Measurements from ENCODE around the gene B4GALNT1.
"Not testable (repeated sequence)": the region's sequence is repeated elsewhere in the genome, so short reads cannot be mapped to it uniquely, and the experiment has no call there.

Gene B4GALNT1

DNA sequence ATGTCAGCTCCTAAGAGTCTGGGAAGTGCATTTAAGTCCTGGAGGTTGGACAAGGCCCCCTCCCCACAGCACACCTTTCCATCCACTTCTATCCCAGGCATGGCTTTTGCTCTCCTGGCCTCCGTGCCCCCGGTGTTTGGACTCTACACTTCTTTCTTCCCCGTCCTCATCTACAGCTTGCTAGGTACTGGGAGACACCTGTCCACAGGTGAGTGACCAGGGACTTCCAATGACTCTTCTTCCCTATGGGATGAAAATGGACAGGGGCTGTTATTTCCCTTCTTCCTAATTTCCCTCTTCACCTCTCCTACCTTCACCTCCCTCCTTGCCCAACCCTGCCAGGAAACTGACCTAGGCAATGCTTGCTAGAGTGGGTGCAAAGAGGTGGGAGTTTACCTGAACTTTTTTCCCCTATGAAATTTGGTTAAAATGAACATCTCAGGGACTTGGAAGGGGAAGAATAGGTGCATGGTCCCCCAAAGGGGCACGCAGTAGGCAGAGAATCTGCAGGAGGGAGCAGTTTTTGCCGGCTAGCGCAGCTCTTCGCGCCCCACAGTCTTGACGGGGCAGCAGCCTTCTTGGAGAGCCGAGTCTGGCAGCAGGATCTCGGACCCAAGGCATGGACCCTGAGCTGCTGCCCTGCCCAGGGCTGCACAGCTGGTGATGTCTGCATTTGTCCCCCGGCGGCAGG, 12.6 kb downstream of the B4GALNT1 start:
- H3K27me3 ChIP-seq (ENCODE audit: insufficient read depth, low read length), result peaks cover 10% of the 10 kb centered on the region; the same call in 1 of the 2 replicates

DNA sequence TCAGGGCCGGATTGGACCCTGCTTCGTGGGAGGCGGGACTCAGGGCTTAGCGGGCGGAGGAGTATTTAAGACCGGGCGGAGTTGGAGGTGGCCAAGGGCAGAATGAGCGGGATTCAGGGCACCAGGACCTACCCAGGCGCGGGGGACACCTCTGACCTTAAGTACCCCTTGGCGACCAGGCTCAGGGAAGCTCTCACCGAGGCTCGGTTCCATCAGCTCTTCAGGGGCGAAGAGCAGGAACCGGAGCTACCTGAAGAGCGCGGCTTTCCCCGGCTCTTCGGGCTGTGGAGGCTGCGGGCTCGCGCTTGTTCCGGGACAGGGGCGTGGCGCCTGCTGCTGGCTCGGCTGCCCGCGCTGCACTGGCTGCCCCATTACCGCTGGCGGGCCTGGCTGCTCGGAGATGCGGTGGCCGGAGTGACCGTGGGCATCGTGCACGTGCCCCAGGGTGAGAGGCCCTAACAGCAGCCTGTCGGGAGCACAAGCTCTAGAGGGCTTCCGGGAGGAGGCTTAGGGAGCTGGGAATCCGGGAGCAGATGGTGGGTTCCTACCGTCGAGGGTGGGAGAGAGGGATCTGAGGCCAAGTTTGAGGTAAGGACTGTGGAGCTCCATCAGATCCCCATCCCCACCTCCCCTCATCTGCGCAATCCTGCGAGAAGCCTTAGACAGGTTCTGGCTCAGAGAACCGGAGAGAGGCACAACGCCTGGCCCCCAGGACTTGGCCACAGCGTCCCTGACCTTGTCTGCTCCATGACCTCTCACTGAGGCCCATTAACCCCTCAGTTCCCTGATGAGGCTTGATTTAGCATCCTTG, 13.4 kb downstream of the B4GALNT1 start:
- no peak overlapping the region for H3K4me3 ChIP-seq (ENCODE audit: low read depth, low read length)
- peaks cover 10% of the 10 kb centered on the region for H3K4me1 ChIP-seq (ENCODE audit: control insufficient read depth, insufficient read depth, low read length, unreplicated experiment)
- H3K36me3 ChIP-seq (ENCODE audit: insufficient read depth, low read length), result no peaks in the 10 kb centered on the region
- H3K27ac ChIP-seq (ENCODE audit: low read depth, low read length), result no peak overlapping the region
- no peak overlapping the region for H2AFZ ChIP-seq (ENCODE audit: low read length, unreplicated experiment)
- peaks cover 10% of the 10 kb centered on the region; the same call in 1 of the 2 replicates for H3K27me3 ChIP-seq (ENCODE audit: insufficient read depth, low read length)
- H3K79me2 ChIP-seq (ENCODE audit: control insufficient read depth, insufficient read depth, low read length, unreplicated experiment), result no peaks in the 10 kb centered on the region

More for the DNA sequence above, 12.6 kb downstream of the B4GALNT1 start:
- Histone ChIP-seq H3K4me3 (ENCODE audit: low read depth, low read length) (no peak overlapping the region), H2AFZ (ENCODE audit: low read length, unreplicated experiment) (no peak overlapping the region), H3K4me1 (ENCODE audit: control insufficient read depth, insufficient read depth, low read length, unreplicated experiment) (peaks cover 10% of the 10 kb centered on the region), H3K27ac (ENCODE audit: low read depth, low read length) (no peak overlapping the region), H3K79me2 (ENCODE audit: control insufficient read depth, insufficient read depth, low read length, unreplicated experiment) (no peaks in the 10 kb centered on the region), H3K36me3 (ENCODE audit: insufficient read depth, low read length) (no peaks in the 10 kb centered on the region)

DNA sequence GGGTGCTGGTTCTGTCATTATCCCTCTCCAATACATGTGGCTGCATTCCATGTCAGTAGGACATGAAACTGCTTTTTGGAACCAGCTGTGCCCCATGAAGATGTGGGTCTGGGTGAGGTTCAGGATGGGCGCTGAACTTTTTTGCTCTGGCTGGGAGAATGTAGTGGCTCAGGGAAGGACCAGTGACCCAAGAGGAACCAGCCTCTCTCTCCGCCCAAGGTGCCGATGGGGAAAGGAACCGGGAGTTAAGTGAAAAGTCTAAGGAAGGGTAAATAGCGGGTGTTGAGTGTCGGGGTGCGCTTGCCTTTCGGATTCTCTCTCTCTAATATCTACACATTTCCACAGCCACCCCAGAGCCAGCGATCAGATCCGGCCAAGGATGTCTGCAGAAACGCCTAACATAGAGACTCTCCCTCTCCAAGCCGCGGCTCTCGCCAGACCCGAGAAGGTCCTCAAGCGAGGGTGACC, 14.0 kb downstream of the B4GALNT1 start:
- H3K79me2 ChIP-seq (ENCODE audit: control insufficient read depth, insufficient read depth, low read length, unreplicated experiment), result no peaks in the 10 kb centered on the region
- H3K4me3 ChIP-seq (ENCODE audit: low read depth, low read length), result no peak overlapping the region
- H3K36me3 ChIP-seq (ENCODE audit: insufficient read depth, low read length), result 0 out of 2 replicates have a peak, but pooled peaks cover 1% of the 10 kb centered on the region
- H3K4me1 ChIP-seq (ENCODE audit: control insufficient read depth, insufficient read depth, low read length, unreplicated experiment), result peaks cover 10% of the 10 kb centered on the region
- no peak overlapping the region for H2AFZ ChIP-seq (ENCODE audit: low read length, unreplicated experiment)
- H3K27me3 ChIP-seq (ENCODE audit: insufficient read depth, low read length), result peaks cover 10% of the 10 kb centered on the region; the same call in 1 of the 2 replicates
- H3K27ac ChIP-seq (ENCODE audit: low read depth, low read length), result no peak overlapping the region

DNA sequence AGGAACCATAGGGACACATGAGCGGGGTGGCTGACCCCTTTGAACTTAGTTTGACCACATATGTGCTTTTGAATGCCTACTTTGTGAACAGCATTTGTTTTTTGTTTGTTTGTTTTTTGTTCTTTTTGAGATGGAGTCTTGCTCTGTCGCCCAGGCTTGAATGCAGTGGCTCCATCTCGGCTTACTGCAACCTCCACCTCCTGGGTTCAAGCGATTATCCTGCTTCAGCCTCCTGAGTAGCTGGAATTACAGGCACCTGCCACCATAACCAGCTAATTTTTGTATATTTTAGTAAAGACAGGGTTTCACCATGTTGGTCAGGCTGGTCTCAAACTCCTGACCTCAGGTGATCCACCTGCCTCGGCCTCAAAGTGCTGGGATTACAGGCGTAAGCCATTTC, 14.6 kb downstream of the B4GALNT1 start:
- H3K27me3 ChIP-seq (ENCODE audit: insufficient read depth, low read length); H3K27ac ChIP-seq (ENCODE audit: low read depth, low read length); H3K4me3 ChIP-seq (ENCODE audit: low read depth, low read length); H2AFZ ChIP-seq (ENCODE audit: low read length, unreplicated experiment); H3K4me1 ChIP-seq (ENCODE audit: control insufficient read depth, insufficient read depth, low read length, unreplicated experiment); H3K36me3 ChIP-seq (ENCODE audit: insufficient read depth, low read length); H3K79me2 ChIP-seq (ENCODE audit: control insufficient read depth, insufficient read depth, low read length, unreplicated experiment): not testable (repeated sequence)

DNA sequence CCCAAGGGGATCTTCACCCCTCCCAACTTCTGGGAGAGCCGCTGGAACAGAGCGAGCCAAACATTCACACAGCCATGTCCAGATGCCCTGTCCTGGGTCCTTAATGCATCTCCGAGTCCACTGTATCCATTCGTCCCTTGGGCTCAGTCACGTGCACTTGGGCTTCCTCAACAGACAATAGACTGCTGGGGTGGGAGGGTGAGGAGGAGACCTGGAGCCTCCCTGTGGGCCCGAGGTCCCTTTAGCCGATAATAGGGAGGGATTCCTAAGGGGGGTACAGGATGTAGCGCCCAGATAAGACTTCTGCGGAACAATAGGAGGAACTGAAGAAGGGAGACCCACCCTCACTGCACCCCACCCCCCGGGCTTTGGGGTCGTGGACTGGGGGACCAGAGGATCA, 15.1 kb downstream of the B4GALNT1 start:
- H3K27me3 ChIP-seq (ENCODE audit: insufficient read depth, low read length), result peaks cover 10% of the 10 kb centered on the region; the same call in 1 of the 2 replicates

DNA sequence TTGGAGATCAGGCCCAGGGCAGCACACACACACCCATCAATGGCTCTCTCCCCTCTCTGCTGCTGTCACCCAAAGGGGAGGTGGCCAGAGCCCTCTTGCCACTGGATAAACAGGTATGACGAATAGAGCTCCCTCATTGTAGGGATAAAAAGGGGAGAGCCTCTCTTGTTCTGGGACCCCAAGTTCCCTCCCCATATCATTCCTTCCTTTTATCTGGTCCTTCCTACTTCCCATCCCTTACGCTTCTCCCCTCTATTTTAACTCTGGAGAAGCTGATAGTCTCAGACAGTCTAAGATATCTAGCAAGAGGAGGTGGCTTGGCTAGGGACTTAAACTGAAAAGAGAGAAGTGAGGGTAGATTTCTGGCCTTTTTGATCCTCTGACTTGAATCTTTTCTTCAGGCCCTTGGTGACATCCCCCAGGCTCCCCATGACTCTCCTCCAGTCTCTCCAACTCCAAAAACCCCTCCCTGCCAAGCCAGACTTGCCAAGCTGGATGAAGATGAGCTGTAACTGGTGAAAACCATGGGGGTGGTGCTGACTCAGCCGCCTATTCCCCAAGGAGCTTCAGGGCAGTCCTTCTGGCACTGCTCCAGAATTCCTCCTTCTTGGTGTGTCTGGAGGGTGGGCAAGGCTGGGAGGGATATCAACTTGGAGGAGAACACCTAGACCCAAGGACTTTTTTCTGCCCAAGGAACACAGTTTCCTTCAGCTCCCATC, 16.5 kb downstream of the B4GALNT1 start:
- H3K27ac ChIP-seq (ENCODE audit: low read depth, low read length), result no peak overlapping the region
- 0 out of 2 replicates have a peak, but pooled peaks cover 4% of the 10 kb centered on the region for H3K36me3 ChIP-seq (ENCODE audit: insufficient read depth, low read length)
- peaks cover 9% of the 10 kb centered on the region; the same call in 1 of the 2 replicates for H3K27me3 ChIP-seq (ENCODE audit: insufficient read depth, low read length)
- no peak overlapping the region for H3K4me3 ChIP-seq (ENCODE audit: low read depth, low read length)
- H3K79me2 ChIP-seq (ENCODE audit: control insufficient read depth, insufficient read depth, low read length, unreplicated experiment), result no peaks in the 10 kb centered on the region
- no peak overlapping the region for H2AFZ ChIP-seq (ENCODE audit: low read length, unreplicated experiment)
- peaks cover 14% of the 10 kb centered on the region for H3K4me1 ChIP-seq (ENCODE audit: control insufficient read depth, insufficient read depth, low read length, unreplicated experiment)

More for the DNA sequence above, 15.1 kb downstream of the B4GALNT1 start:
- Histone ChIP-seq H3K36me3 (ENCODE audit: insufficient read depth, low read length) (0 out of 2 replicates have a peak, but pooled peaks cover 4% of the 10 kb centered on the region), H3K4me1 (ENCODE audit: control insufficient read depth, insufficient read depth, low read length, unreplicated experiment) (peaks cover 10% of the 10 kb centered on the region), H3K27ac (ENCODE audit: low read depth, low read length) (no peak overlapping the region), H3K4me3 (ENCODE audit: low read depth, low read length) (no peak overlapping the region), H3K79me2 (ENCODE audit: control insufficient read depth, insufficient read depth, low read length, unreplicated experiment) (no peaks in the 10 kb centered on the region), H2AFZ (ENCODE audit: low read length, unreplicated experiment) (no peak overlapping the region)

DNA sequence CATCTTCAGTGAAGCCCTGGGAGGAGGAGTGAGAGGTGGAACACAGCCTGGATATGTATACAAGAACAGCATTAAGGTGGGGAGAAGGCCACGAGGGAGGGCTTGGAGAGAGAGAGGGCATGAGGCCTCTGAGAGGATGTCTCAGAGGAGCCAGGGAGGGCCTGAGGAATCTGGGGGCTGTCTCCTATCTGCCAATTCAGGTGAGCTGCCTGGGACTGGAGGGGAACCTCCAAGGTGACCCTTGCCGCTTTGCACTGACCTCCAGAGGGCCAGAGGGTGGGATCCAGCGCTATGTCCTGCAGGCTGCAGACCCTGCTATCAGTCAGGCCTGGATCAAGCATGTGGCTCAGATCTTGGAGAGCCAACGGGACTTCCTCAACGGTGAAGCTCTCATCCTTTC, 17.4 kb downstream of the B4GALNT1 start:
- 0 out of 2 replicates have a peak, but pooled peaks cover 4% of the 10 kb centered on the region for H3K36me3 ChIP-seq (ENCODE audit: insufficient read depth, low read length)
- H3K79me2 ChIP-seq (ENCODE audit: control insufficient read depth, insufficient read depth, low read length, unreplicated experiment), result no peaks in the 10 kb centered on the region
- H3K4me3 ChIP-seq (ENCODE audit: low read depth, low read length), result no peak overlapping the region
- no peak overlapping the region for H2AFZ ChIP-seq (ENCODE audit: low read length, unreplicated experiment)
- no peak overlapping the region for H3K27ac ChIP-seq (ENCODE audit: low read depth, low read length)
- H3K27me3 ChIP-seq (ENCODE audit: insufficient read depth, low read length), result no peaks in the 10 kb centered on the region
- peaks cover 14% of the 10 kb centered on the region for H3K4me1 ChIP-seq (ENCODE audit: control insufficient read depth, insufficient read depth, low read length, unreplicated experiment)

DNA sequence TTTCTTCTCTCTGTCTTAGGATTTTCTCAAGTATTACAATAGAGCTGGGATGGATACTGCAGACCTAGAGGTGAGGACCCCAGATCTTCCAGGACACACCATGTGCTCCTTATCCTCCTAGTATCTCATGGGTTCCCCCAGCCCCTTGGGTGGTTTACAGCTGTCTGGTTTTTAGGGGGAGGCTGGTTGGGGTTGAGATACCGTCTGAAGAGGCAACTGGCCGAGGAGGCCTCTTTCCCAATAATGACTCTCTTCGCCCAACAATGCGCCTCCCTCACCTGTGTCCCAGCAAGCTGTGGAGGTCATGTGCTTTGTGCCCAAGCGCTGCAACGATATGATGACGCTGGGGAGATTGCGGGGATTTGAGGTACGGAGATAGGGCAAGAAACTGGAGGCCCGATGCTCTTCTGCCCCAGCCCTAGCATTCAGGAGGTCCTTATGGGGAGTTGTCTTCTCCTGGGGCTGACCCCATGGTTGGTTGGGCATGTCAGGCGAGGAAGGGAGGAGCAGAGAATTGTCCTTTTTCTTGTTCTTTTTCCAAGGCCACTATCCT, 18.0 kb downstream of the B4GALNT1 start:
- Histone ChIP-seq H3K27me3 (ENCODE audit: insufficient read depth, low read length) (no peaks in the 10 kb centered on the region), H3K4me3 (ENCODE audit: low read depth, low read length) (no peak overlapping the region), H3K79me2 (ENCODE audit: control insufficient read depth, insufficient read depth, low read length, unreplicated experiment) (no peaks in the 10 kb centered on the region), H3K36me3 (ENCODE audit: insufficient read depth, low read length) (0 out of 2 replicates have a peak, but pooled peaks cover 4% of the 10 kb centered on the region), H2AFZ (ENCODE audit: low read length, unreplicated experiment) (no peak overlapping the region), H3K27ac (ENCODE audit: low read depth, low read length) (no peak overlapping the region), H3K4me1 (ENCODE audit: control insufficient read depth, insufficient read depth, low read length, unreplicated experiment) (peaks cover 19% of the 10 kb centered on the region)

DNA sequence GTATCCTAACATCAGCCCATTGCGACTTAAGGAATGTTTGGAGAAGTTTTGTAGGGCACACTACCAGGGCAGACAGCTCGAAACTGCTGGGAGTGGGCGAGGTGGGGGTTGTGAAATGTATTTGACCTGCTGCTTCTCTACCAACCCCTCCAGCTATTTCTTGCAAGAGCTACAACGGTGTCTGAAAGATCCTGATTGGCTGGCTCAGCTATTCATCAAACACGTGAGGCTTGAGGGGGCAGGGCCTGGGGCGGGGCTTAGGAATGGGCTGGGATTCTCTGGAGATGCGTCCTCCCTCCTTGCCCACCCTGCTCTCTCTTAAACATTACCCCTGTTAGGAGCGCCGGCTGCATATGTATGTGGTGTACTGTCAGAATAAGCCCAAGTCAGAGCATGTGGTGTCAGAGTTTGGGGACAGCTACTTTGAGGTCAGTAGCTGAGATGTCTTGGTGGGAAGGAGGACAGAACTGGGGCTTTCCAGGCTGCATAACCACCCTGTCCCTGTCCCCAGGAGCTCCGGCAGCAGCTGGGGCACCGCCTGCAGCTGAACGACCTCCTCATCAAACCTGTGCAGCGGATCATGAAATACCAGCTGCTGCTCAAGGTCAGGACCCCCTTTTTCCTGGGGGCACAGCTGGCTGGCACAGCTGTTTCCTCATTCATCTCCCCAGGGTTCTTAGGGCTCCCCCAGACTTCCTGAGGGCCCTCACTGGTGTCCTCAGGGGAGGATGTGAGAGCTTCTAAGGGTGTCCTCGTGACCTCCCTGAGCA, 18.6 kb downstream of the B4GALNT1 start:
- no peak overlapping the region for H3K27ac ChIP-seq (ENCODE audit: low read depth, low read length)
- no peak overlapping the region for H3K4me3 ChIP-seq (ENCODE audit: low read depth, low read length)
- H3K79me2 ChIP-seq (ENCODE audit: control insufficient read depth, insufficient read depth, low read length, unreplicated experiment), result no peaks in the 10 kb centered on the region
- H3K4me1 ChIP-seq (ENCODE audit: control insufficient read depth, insufficient read depth, low read length, unreplicated experiment), result peaks cover 19% of the 10 kb centered on the region
- 0 out of 2 replicates have a peak, but pooled peaks cover 4% of the 10 kb centered on the region for H3K36me3 ChIP-seq (ENCODE audit: insufficient read depth, low read length)
- H2AFZ ChIP-seq (ENCODE audit: low read length, unreplicated experiment), result no peak overlapping the region
- no peaks in the 10 kb centered on the region for H3K27me3 ChIP-seq (ENCODE audit: insufficient read depth, low read length)

Measured in ACC112 (cell line).